Epithelial cell of esophagus (primary cell): ENCODE data around the gene C1QTNF5.
A peak's percentile ranks its signal among the peaks of the same experiment; 100 is the strongest.

Experiments
- DNase-seq: peaks from one replicate; pipeline ENCODE4 v3.0.0; 2010; ENCODE audit warnings: low read depth
- H3K4me3 ChIP-seq: 2 replicates; pipeline ENCODE4 v1.5.1; 2011; ENCODE audit warnings: mild to moderate bottlenecking, low read length, control low read depth
- TF ChIP-seq, protein P1 (sequence below): IDR thresholded peaks from 2 replicates; pipeline ENCODE4 v1.5.1; 2011; ENCODE audit warnings: low read depth, mild to moderate bottlenecking, low read length, control low read depth, inconsistent platforms; ENCODE audit not compliant: insufficient read depth; ENCODE audit errors: missing control alignments

Gene C1QTNF5

DNA sequence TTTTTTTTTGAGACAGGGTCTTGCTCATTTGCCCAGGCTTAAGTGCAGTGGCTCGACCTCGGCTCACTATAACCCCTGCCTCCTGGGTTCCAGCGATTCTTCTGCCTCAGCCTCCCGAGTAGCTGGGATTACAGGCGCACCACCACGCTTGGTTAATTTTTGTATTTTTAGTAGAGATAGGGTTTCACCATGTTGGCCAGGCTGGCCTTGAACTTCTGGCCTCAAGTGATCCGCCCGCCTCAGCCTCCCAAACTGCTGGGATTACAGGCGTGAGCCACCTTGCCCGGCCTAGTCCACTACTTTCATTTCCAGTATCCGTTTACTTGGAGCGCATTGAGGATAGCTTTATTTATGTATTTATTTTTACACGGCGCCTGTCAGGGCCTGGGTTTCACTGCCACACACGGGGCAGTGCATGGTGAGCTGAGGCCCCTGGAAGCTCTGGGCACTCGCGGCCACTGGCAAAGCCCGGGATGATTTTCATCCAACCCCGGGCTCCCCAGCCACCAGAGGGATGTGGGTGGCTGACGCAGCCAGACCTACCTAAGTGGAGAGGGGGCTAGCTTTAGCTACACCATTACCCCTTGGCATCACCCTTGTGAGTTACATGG, 17.7 kb downstream of the C1QTNF5 start:
- DNase-seq, result no peak
- TF ChIP-seq, protein P1, sequence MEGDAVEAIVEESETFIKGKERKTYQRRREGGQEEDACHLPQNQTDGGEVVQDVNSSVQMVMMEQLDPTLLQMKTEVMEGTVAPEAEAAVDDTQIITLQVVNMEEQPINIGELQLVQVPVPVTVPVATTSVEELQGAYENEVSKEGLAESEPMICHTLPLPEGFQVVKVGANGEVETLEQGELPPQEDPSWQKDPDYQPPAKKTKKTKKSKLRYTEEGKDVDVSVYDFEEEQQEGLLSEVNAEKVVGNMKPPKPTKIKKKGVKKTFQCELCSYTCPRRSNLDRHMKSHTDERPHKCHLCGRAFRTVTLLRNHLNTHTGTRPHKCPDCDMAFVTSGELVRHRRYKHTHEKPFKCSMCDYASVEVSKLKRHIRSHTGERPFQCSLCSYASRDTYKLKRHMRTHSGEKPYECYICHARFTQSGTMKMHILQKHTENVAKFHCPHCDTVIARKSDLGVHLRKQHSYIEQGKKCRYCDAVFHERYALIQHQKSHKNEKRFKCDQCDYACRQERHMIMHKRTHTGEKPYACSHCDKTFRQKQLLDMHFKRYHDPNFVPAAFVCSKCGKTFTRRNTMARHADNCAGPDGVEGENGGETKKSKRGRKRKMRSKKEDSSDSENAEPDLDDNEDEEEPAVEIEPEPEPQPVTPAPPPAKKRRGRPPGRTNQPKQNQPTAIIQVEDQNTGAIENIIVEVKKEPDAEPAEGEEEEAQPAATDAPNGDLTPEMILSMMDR, result no peak
- H3K4me3 ChIP-seq, result no peak overlapping the region

DNA sequence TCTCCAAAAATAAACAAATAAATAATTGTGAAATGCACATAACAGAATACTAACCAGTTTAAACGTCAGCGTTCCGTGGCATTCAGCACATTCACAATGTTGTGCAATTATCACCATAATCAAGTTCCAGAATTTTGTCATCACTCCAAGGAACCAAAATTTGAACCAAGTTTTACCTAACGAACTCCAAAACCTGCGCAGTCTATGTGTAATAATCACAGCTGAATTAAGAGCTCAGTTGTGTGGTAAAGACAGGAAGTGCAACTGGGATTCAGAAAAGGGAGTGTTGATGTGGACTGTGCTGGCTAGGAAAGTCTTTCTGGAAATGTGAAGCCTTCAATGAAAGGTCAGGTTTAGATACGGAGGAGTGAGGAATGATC, 18.3 kb downstream of the C1QTNF5 start:
- no peak overlapping the region for H3K4me3 ChIP-seq
- DNase-seq, result no peak
- TF ChIP-seq, protein P1, result peak; percentile 6

DNA sequence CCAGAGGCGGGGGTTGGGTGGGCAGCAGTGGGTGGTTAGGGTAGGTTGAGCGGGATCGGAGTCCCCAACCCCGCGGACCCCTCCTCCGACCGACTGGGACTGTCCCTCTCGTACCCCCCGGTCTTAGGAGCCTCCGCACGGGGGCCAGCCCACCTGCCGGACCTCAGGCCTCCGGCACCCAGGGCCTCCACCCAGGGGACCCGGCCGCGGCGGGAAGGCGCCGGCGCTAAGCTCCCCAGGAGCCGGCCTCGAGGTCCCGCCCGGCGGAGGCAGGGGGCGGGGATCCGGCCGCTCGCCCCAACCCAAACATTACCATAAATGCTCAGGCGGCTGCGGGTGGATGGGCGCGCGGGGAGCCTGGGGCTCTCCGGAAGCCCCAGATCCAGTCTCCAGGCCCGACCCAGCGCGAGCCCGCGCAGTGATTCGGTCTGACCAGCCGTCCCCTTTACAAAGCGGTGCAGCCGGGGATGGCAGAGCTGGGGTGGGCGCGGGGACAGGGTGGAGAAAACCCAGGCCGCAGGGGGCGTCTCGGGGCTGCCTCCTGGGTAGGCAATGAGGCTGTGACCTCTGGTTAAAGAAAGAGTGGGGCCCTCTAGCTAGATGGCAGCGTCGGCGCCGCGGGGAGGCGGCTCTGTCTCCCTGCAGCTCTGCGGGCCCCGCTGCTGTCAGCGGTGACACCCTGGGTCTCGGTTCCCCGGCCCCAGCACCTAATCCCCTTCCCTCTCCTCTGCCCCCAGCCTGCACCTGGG, 19.7 kb downstream of the C1QTNF5 start:
- peak overlapping the region; percentile 47 for H3K4me3 ChIP-seq
- peak; percentile 47 for DNase-seq
- TF ChIP-seq, protein P1, result no peak

DNA sequence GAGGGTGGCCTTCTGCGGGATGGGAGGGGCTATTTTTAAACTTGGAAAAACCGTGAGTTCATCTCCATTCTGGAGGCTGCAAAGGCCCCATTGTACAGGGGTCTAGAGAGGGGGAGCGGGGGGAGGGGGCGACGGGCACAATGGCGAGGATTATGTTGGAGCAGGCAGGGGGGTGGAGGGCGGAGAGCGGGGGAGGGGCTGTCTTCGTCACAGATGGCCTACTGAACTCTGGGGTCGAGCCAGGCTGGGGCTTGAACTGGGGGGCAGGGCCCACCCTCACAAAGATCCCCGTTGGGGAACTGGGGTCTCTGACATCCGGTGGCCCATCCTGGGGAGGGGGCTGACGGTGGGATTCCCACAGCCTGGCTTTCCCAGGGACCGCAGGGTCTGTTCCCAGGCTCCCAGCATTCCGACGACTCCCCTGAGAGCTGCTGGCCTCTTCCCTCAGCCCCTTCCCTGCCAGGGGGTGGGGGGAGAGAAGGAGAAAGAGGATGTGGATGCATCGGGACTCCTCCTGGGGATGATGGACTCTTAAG, 20.4 kb downstream of the C1QTNF5 start:
- H3K4me3 ChIP-seq, result peak overlapping the region; percentile 47
- TF ChIP-seq, protein P1, result no peak
- DNase-seq, result no peak

DNA sequence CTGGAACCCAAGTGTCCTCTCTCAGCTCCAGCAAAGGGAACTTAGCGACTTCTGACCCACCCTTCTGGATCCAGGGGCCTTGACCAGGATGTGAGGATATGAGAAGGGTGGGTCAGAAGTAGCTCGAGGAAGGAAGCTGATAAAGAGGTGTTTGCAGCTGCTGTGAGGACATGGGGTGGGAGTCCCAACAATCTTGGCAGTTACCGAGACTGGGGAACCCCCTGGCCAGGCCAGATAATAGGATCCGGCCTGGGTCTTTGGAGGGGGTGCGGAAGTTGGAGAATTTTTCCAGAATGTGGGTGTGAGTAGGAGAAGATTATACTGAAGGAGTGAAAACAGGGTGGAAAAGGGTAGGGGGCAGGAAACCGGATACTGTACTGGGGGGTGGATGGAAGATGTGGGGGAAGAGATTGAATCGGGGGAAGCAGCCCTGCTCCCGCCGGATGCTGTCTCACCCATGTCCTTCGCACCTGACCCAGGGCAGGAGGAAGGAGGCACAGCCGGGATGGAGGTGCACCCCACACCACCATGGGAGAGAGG, 20.9 kb downstream of the C1QTNF5 start:
- no peak for DNase-seq
- TF ChIP-seq, protein P1, result no peak
- no peak overlapping the region for H3K4me3 ChIP-seq

DNA sequence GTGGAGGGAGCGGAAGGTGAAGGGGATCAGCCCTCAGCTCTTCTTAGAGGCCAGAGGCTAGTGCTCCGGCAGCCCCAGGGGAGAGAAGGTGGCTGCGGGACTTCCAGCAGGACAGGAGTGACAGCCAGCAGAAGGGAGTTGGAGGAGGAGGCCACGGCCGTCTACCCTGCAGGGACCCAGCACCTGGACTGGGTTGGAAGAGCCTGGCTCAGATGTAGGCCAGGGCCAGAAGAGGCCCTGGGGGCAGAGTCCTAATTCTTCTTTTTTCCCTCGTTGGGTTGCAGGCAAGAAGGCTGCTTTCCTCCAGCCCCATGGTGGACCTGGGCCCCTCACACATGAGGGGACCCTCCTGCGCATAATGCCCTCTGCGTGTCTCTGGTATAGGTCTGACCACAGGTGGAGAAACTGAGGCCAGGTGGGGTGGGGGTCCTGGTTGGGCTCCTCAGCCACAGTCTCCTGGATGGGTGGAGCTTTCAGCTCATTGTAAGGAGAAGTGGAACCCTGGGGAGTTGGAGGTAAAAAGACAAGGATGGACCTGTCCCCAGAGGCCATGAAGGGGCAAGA, 21.5 kb downstream of the C1QTNF5 start:
- no peak overlapping the region for H3K4me3 ChIP-seq

More for the DNA sequence above, 21.5 kb downstream of the C1QTNF5 start:
- TF ChIP-seq, protein P1, result no peak
- no peak for DNase-seq
